NCI-H2081 (cell line): ENCODE data around the gene ZMYM1.
"Not testable (repeated sequence)": the region's sequence is repeated elsewhere in the genome, so short reads cannot be mapped to it uniquely, and the experiment has no call there.

ENCODE experiments used
- DNase-seq, 2 experiments: peaks; one replicate each; lab custom pipeline; 2025; lab: John Stamatoyannopoulos, UW

Gene ZMYM1

DNA sequence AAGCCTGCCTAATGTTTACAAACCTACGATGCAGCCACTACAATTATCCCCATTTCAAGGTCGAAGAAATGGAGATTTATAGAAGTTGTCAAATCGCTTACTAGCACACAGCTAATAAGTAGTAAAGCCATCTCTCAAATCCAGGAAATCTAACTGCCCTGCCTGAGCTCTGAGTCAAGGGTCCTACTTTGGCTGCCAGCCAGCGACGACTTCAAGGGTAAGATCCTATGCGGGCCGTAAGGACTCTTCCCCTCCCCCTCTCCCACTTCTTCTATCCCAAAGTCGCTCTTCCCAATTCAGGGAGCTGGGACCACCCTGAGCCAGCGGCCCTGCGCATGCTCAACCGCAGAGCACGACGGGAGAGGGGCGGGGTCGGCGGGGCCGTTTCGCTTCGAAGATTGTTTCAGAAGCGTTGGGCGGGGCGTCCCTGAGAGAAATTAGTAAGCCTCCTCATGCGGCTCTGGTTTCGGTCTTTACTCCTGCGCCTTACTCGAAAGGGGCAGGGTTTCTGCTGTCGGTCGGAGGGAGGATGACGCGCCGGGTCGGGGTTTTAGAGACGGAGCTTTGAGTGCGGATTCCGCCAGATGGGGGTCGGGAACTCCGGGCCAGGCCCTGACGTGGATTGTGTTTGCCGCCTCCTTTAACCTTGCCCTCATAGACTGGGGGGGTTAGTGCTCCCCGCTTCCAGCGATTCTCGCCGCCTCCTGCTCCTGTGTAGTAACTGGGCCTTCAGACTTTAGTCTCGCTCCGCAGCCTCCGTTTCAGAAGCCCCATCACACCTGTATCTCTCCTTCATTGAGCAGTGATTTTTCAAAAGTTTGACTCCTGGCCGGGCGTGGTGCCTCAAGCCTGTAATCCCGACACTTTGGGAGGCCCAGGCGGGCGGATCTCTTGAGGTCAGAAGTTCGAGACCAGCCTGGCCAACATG lies at the start of gene ZMYM1:
TSS of gene ZMYM1 (plus strand) at position 383 of the 928 bp plus-strand sequence. CDS start 14,603 bp downstream, outside the sequence.
- peak; percentile 75 to 87 for DNase-seq

DNA sequence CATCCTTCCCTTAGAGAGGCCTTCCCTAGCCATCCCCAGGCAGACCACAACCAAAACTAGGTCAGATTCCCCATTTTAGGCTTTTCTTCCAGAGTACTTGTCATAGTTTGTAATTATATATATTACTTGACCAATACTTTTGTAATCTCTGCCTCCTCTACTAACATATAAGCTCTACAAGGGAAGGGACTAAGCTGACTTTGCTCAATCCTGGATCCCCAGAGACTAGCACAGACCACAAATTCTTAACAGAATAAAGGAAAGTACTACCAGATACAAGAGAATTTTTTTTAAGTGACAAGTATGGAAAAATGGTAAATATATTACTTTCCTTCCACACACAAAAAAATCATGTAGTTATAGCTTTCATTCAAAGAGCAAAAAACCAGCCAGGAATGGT lies 49.4 kb upstream of the ZMYM1 start:
- DNase-seq, result no peak

DNA sequence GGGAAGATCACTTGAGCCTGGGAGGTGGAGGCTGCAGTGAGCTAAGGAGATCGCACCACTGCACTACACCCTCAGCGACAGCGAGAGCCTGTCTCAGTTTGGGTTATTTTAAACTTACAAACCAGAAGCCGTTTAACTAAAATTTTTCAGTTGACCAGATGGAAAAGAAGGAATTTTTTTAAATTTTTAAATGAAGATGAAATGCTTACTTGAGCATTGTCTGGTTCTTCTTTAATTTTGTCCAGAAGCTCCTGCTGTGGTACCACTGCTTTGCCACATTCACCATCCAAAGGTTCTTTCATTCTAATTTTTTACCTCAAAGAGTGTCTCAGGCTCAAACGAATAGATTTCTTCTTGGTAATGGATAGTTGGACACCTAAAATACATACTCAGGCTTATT lies 48.8 kb upstream of the ZMYM1 start:
- DNase-seq, result no peak

DNA sequence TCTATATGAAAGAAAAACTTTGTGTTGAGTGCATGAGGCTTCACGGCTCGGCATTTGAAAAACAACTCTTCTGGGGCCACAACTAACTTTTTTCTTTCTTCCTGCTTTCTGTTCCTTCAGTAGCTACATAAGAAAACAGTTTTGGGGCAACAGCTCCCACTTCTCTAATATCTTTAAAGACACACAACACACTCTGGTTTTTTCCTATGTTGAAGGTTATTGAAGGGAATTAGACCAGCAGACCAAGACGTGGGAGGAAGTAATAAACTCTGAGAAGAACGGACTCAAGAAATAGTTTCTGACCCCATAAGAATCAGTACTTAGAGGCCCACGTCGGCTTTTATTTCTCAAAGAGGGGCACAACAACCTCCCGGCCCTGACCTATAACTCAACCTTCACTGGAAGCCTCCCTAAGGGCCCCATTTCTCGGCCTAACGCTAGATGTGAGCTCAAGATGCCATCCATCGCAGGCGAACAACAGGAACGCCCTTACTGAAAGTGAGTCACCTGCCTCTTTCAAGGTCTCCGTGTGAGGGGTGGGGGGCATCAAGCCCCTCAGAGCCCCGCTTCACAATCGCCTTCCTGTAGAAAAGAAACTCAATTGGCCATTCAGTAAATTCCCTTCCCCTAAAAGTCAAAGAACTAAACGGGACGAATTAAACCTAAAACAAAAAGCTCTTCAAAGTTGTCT lies 48.3 kb upstream of the ZMYM1 start:
- DNase-seq, result peak in 1 of 2 experiments; percentile 16

- no peak for DNase-seq
Measured at GRCh38 chr1:35032384-35032739, 46.8 kb upstream of the ZMYM1 start.

DNA sequence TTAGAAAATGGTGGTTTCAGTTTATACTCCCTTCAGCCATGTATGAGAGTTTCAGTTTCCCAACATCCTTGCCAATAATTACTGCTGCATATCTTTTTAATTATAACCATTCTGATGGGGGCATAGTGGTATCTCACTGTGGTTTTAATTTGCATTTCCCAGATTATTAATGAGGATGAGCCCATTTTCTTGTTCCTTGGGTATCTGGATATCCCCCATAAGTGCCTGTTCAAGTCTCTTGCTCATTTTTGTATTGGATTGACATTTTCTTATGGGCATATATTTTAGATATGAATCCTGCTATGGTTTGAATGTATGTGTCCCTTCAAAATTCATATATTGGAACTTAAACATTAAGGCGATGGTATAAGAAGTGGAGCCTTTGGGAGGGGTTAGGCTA lies 45.8 kb upstream of the ZMYM1 start:
- no peak for DNase-seq

DNA sequence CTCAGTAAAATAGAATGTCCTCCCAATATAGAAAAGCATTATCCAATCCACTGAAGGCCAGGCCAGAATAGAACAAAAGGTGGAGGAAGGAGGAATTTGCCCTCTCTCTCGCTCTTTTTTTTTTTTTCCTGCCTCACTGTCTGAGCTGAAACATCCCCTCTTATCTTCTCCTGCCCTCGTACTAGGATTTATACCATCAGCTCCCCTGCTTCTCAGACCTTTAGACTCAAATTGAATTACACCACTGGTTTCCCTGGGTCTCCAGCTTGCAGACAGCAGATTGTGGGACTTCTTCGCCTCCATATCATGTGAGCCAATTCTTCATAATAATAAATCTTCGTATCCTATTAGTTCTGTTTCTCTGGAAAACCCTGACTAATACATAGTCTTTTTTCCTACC lies 42.6 kb upstream of the ZMYM1 start:
- no peak for DNase-seq

- no peak for DNase-seq
Measured at GRCh38 chr1:35037206-35037605, 42.0 kb upstream of the ZMYM1 start.

DNA sequence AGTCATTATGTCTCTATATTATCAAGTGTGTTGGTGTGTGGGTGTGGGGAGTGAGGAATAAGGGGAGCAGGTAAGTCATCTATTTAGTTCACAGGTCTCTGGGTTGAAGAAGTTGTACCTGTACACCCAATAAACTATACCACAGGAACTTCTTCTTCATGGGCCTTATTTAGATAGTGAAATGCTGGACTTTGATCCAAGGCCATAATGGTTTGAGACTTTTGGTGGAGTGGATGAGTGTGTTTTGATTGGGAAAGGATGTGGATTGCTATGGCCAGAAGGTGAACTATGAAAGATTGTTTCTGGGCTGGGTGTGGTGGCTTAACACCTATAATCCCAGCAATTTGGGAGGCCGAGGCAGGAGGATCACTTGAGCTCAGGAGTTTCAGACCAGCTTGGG lies 40.5 kb upstream of the ZMYM1 start:
- no peak for DNase-seq

DNA sequence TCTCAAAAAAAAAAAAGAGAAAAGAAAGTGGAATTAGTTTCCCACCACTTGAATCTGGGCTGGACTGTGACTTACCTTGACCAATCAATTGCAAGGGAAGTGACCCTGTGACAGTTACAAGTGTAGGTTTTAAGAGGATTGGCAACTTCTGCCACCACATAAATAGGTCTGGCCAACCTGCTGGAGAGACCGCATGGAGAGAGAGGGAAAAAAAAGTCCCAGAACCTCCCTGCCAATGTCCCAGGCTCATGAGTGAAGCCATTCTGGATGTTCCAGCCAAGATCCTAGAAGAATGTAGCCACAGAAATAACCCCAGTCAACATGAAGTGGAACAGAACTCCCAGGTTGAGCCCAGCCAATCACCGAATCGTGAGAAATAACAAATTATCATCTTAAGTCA lies 35.7 kb upstream of the ZMYM1 start:
- DNase-seq, result no peak

- no peak for DNase-seq
Measured at GRCh38 chr1:35044431-35044830, 34.8 kb upstream of the ZMYM1 start.

- no peak for DNase-seq
Measured at GRCh38 chr1:35046730-35047129, 32.5 kb upstream of the ZMYM1 start.

DNA sequence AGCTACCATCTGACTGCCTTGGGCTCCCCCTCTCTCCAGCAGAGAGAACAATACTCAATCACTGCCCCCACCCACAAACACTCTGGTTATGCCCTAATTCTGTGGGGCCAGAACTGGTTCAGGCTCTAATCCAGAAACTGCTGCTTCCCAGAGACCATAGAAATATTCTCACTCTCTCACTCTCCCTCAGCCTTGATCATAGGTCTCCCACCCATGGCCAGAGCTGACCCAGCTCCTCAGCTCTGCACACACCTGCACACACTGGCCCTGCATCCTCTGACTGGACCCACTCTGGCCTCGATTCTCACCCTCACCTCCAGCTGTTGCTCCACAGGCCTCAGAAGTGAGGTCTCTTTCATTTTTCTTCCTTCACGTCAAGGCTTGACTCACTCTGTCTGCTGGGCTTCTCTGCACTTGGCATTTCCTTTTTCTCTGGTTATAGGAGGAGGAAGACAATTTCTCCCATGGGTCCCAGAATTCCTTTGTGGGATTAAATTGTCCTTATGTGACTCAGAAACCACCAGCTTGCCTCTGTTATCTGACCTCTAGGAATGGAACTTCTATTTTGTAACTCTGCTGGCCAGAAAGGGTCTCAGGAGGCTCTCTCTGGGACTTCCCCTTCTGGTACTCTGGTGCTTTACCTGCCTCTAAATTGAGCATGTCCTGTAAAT lies 31.9 kb upstream of the ZMYM1 start:
- no peak for DNase-seq

DNA sequence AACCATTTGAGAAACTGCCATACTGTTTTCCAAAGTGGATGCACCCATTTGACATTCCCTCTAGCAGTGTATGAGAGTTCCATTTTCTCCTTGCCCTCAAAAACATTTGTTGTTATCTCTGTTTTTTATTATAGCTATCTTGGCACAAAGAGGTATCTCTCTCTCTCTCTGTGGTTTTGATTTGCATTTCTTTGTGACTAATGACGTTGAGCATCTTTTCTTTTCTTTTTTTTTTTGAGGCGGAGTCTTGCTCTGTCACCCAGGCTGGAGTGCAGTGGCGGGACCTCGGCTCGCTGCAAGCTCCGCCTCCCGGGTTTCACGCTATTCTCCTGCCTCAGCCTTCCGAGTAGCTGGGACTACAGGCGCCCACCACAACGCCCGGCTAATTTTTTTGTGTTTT lies 30.1 kb upstream of the ZMYM1 start:
- DNase-seq, result no peak

DNA sequence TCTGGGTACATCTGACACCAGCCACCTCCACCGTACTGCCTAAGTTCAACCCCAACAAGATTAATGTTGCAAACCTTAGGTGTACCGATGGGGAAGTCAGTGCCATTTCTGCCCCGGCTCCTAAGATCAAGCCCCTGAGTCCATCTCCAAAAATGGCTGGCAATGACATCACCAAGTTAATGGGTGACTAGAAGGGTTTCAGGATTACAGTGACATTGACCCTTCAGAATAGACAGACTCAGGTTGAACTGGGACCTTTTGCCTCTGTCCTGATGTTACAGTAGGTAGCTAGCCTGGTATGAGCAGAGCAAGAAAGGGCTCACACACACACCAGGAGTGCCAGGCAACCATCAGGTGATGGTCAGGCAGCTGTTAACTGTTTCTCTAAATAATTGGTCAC lies 25.8 kb upstream of the ZMYM1 start:
- DNase-seq, result no peak

DNA sequence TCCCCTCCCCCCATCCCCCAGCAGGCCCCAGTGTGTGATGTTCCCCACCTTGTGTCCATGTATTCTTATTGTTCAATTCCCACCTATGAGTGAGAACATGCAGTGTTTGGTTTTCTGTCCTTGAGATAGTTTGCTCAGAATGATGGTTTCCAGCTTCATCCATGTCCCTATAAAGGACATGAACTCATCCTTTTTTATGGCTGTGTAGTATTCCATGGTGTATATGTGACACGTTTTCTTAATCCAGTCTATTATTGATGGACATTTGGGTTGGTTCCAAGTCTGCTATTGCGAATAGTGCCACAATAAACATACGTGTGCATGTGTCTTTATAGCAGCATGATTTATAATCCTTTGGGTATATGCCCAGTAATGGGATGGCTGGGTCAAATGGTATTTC lies 24.9 kb upstream of the ZMYM1 start:
- DNase-seq, result not testable (repeated sequence)

GRCh38 chr1:35058321-35058720 lies 20.9 kb upstream of the ZMYM1 start:
- not testable (repeated sequence) for DNase-seq

DNA sequence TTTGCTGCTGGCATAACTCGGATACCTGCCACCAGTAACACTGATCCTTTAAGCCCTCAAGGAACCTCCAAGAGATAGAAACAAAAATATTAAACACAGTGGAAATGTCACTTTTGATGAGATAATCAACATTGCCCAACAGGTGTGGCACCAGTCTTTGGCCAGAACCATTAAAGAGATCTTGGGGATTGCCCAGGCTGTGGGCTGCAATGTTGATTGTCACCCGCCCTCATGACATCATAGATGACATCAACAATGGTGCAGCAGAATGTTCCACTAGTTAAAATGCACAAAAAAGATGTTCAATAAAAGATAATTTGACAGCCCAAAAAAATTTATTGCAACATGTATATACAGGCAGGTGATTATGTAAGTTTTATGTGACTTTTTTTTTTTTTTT lies 20.2 kb upstream of the ZMYM1 start:
- DNase-seq, result no peak

GRCh38 chr1:35062518-35063196 lies 16.5 kb upstream of the ZMYM1 start:
- DNase-seq, result peak in 1 of 2 experiments; percentile 47

DNA sequence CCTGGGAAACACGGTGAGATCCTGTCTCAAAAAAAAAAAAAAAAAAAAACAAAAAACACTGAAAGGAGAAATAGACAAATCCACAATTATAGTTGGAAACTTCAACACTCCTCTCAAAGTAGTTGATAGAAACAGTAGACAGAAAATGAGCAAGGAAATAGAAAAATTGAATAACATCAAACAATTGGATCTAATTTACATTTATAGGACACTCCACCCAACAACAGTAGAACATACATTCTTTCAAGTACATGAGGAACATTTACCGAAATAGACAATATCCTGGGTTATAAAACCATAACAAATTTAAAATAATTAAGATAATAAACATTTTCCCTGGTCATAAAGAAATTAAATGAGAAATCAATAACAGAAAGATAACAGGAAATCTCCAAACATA lies 14.9 kb upstream of the ZMYM1 start:
- no peak for DNase-seq

DNA sequence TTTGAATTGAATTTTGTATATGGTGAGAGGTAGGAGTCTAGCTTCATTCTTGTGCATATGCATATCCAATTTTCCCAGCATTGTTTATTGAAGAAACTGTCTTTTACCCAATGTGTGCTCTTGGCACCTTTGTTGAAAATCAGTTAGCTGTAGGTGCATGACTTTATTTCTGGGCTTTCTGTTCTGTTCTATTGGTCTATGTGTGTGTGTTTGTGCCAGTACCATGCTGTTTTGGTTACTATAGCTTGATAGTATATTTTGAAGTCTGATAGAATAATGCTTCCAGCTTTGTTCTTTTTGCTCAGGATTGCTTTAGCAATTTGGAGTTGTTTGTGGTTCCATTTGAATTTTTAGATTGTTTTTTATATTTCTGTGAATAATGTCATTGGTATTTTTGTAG lies 9.4 kb upstream of the ZMYM1 start:
- no peak for DNase-seq

DNA sequence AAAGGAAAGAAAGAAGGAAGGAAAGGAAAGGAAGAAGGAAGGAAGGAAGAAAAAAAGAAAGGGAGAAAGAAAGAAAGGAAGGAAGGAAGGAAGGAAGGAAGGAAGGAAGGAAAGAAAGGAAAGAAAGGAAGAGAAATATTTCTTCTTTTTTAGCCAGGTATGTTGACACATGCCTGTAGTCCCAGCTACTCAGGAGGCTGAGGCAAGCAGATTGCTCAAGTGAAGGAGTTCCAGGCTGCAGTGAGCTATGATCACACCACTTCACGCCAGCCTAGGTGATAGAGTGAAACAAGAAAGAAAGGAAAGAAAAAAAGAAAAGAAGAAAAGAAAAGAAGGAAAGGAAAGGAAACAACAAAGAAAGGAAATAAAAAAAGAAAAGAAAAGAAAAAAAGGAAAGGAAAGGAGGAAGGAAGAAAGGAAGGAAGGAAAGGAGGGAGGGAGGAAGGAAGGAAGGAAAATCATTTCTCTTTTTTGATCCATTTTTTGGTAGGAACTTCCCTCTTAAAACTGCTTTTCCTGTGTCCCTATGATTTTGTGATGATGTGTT lies 5.8 kb upstream of the ZMYM1 start:
- DNase-seq, result no peak
